SK-N-SH treated with all-trans-retinoic acid at 6 μM for 48 hours (cell line): Measurements from ENCODE around the gene TEX35.

Experiments used
- ARNTL ChIP-seq: fragments of 450-650 bp; formaldehyde crosslinking; IDR thresholded peaks from 2 replicates; pipeline ENCODE4 v1.5.0; 2020; ENCODE audit warnings: low read depth, mild to moderate bottlenecking, moderate library complexity, borderline replicate concordance
- GLIS3 ChIP-seq: fragments of 250-450 bp; sonication (Bioruptor Pico); IDR thresholded peaks from 2 replicates; pipeline ENCODE4 v1.5.0; 2020; ENCODE audit warnings: mild to moderate bottlenecking, moderate library complexity
- ISL1 ChIP-seq: fragments of 250-450 bp; sonication (Bioruptor Pico); IDR thresholded peaks from 2 replicates; pipeline ENCODE4 v2.1.2; 2022; ENCODE audit warnings: mild to moderate bottlenecking, moderate library complexity
- RARB ChIP-seq: fragments of 250-450 bp; sonication (Bioruptor Pico); IDR thresholded peaks from 2 replicates; pipeline ENCODE4 v1.8.0; 2021; ENCODE audit warnings: mild to moderate bottlenecking, moderate library complexity
- SNAI2 ChIP-seq: fragments of 250-450 bp; sonication (Bioruptor Pico); IDR thresholded peaks from 2 replicates; pipeline ENCODE4 v1.5.0; 2020; ENCODE audit warnings: mild to moderate bottlenecking, moderate library complexity
- TCF4 ChIP-seq: fragments of 250-450 bp; sonication (Bioruptor Pico); IDR thresholded peaks from 2 replicates; pipeline ENCODE4 v1.8.0; 2021; ENCODE audit warnings: mild to moderate bottlenecking, moderate library complexity, borderline replicate concordance
- TOX ChIP-seq: fragments of 250-450 bp; sonication (Bioruptor Pico); IDR thresholded peaks from 2 replicates; pipeline ENCODE4 v1.8.0; 2021; ENCODE audit warnings: mild to moderate bottlenecking, moderate library complexity, borderline replicate concordance
- ZFP30 ChIP-seq: fragments of 450-650 bp; formaldehyde crosslinking; IDR thresholded peaks from 2 replicates; pipeline ENCODE4 v1.5.0; 2022; ENCODE audit warnings: mild to moderate bottlenecking, moderate library complexity
- ZNF565 ChIP-seq: fragments of 450-650 bp; formaldehyde crosslinking; conservative IDR thresholded peaks from 2 replicates; pipeline ENCODE4 v1.5.0; 2020; ENCODE audit warnings: low read depth, mild to moderate bottlenecking, moderate library complexity
- TF ChIP-seq, protein P1 (sequence below): fragments of 250-450 bp; sonication (Bioruptor Pico); IDR thresholded peaks from 2 replicates; pipeline ENCODE4 v1.8.0; 2020; ENCODE audit warnings: mild to moderate bottlenecking, moderate library complexity, borderline replicate concordance
- TF ChIP-seq, protein P2 (sequence below): fragments of 250-450 bp; sonication (Bioruptor Pico); IDR thresholded peaks from 2 replicates; pipeline ENCODE4 v1.8.0; 2021; ENCODE audit warnings: low read depth, mild to moderate bottlenecking, moderate library complexity, borderline replicate concordance
- TF ChIP-seq, protein P3 (sequence below): fragments of 250-450 bp; sonication (Bioruptor Pico); IDR thresholded peaks from 2 replicates; pipeline ENCODE4 v1.5.1; 2021; ENCODE audit warnings: mild to moderate bottlenecking, moderate library complexity

DNA sequence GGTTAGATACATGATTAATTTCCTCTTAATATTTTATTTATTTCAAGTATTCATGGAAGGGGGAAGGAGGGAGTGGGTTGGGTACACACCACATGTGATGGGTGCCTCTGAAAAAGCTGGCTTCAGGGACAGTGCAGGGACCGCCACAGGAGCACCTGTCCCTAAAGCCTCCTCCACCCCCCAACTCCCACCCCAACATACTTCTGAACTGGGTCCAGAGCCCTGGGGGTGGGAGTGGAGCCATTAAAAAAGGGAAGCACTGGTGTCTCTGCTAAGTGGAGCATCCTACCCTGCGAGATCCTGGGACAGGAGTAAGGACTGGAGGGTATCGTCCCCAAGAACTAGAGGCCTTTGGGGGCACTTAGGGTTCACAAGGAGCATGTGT, 10.6 kb upstream of the TEX35 start:
- TF ChIP-seq ARNTL (CRISPR knock-in tag) (no peak), RARB (CRISPR knock-in tag) (no peak), SNAI2 (CRISPR knock-in tag) (no peak), TCF4 (no peak), ISL1 (CRISPR knock-in tag) (no peak), TOX (CRISPR knock-in tag) (no peak), ZNF565 (CRISPR knock-in tag) (no peak), ZFP30 (CRISPR knock-in tag) (no peak), GLIS3 (no peak)
- TF ChIP-seq, protein P1, sequence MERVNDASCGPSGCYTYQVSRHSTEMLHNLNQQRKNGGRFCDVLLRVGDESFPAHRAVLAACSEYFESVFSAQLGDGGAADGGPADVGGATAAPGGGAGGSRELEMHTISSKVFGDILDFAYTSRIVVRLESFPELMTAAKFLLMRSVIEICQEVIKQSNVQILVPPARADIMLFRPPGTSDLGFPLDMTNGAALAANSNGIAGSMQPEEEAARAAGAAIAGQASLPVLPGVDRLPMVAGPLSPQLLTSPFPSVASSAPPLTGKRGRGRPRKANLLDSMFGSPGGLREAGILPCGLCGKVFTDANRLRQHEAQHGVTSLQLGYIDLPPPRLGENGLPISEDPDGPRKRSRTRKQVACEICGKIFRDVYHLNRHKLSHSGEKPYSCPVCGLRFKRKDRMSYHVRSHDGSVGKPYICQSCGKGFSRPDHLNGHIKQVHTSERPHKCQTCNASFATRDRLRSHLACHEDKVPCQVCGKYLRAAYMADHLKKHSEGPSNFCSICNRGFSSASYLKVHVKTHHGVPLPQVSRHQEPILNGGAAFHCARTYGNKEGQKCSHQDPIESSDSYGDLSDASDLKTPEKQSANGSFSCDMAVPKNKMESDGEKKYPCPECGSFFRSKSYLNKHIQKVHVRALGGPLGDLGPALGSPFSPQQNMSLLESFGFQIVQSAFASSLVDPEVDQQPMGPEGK (CRISPR knock-in tag), result no peak
- TF ChIP-seq, protein P2, sequence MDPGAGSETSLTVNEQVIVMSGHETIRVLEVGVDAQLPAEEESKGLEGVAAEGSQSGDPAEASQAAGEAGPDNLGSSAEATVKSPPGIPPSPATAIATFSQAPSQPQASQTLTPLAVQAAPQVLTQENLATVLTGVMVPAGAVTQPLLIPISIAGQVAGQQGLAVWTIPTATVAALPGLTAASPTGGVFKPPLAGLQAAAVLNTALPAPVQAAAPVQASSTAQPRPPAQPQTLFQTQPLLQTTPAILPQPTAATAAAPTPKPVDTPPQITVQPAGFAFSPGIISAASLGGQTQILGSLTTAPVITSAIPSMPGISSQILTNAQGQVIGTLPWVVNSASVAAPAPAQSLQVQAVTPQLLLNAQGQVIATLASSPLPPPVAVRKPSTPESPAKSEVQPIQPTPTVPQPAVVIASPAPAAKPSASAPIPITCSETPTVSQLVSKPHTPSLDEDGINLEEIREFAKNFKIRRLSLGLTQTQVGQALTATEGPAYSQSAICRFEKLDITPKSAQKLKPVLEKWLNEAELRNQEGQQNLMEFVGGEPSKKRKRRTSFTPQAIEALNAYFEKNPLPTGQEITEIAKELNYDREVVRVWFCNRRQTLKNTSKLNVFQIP, result no peak
- TF ChIP-seq, protein P3, sequence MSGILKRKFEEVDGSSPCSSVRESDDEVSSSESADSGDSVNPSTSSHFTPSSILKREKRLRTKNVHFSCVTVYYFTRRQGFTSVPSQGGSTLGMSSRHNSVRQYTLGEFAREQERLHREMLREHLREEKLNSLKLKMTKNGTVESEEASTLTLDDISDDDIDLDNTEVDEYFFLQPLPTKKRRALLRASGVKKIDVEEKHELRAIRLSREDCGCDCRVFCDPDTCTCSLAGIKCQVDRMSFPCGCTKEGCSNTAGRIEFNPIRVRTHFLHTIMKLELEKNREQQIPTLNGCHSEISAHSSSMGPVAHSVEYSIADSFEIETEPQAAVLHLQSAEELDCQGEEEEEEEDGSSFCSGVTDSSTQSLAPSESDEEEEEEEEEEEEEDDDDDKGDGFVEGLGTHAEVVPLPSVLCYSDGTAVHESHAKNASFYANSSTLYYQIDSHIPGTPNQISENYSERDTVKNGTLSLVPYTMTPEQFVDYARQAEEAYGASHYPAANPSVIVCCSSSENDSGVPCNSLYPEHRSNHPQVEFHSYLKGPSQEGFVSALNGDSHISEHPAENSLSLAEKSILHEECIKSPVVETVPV (CRISPR knock-in tag), result no peak
